GM18951 (cell line): Measurements from ENCODE around the gene ACSM5.

ENCODE experiments used
- POLR2A ChIP-seq: IDR thresholded peaks from 4 replicates; pipeline ENCODE4 v1.6.1; 2011; ENCODE audit warnings: mild to moderate bottlenecking; ENCODE audit not compliant: insufficient read length, insufficient read depth; ENCODE audit errors: extremely low read depth
- in situ Hi-C: fragments of 300-500 bp; cut with MboI; formaldehyde crosslinking; loops from one replicate; pipeline ENCODE4 v1.12.0; 2022; ENCODE audit warnings: low sequenced_read_pairs, mixed read lengths, inconsistent platforms; ENCODE audit not compliant: unreplicated experiment

ACSM5 gene

DNA sequence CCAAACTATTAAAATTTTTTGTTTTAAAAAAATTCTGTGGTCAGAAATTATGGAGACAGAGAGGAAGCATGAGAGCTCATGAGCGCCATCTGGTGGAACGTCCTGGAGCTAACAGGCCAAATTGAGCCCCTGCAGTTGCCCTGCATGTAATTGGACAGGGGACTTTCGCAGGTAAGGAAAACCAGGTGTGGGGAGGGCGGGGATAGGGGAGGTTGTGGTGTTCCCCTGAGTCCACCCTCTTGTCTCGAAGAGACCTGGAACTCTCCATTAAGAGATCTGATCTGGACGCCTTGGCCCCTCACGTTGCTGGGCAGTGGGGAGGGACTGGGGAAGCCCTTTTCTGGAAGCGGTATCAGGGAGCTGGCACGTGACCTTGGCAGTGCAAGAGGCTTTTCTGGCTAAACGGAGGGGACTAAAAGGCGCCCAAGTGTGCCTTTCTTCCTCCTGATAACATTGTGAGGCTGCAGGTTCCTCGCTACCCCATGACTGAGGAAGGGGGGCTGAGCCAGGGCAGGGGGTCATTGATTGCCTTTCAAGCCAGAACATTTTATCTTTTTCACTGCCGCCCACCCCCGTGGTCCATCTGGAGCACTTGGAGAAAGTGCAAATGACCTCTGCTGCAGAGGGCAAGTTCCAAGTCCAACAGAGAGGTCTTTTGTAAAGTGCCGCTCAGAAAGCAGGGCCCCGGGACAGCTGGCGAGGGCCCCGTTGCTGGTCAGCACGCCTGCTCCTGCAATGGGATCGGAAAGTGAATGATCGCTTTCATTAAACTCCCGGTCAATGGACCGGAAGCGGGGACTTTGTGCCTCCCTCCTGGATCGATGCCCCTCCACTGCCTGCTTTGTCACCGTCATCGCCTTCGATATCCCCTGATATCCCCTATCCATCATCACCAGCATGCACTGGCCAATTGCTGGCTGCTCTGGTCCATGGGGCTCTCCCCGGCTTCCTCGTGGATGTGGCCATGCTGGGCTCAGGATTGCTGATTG lies 23.2 kb upstream of the ACSM5 start:
- TF ChIP-seq POLR2A = no peak
- in situ Hi-C loops = loop anchor here (25.0 kb wide), 1 partner anchor 474 kb away; no protein-coding TSS in a partner anchor

DNA sequence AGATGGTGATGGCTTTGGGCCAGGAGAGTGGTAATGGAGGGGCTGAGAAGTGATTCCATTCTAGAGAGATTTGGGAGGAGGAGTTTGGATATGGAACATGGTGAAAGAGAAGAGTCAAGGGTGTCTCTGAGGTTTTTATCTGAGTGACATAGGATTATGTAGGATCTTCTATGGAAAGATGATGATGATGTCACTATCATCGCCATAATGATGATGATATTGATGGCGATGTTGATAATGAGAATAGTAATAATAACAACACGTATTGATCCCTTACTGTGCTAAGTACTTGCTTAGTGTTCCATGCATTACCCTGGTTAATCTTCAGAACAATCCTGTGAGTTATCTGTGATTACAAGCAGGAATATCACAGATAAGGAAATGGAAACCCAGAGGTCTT lies 21.4 kb upstream of the ACSM5 start:
- in situ Hi-C loops = loop anchor here (25.0 kb wide), 1 partner anchor 476 kb away; no protein-coding TSS in a partner anchor
- TF ChIP-seq POLR2A = no peak

DNA sequence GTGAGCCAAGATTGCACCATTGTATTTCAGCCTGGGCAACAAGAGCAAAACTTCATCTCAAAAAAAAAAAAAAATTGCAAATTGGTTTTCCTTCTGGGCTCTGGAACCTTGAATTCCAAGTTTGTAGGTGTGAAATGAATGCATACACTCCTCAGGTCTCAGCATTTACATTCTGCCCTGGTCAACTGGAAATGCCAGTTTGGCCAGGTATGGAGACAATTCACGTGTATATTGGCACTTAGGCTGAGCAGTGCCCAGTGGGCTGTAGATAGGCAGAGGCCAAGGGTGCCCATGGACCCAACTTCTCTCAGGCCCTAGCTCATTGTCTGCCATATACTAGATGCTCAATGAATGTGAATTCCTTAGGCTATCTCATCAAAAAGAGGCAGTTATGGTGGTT lies 20.5 kb upstream of the ACSM5 start:
- in situ Hi-C loops = loop anchor here (25.0 kb wide), 1 partner anchor 477 kb away; no protein-coding TSS in a partner anchor
- no peak for TF ChIP-seq POLR2A

DNA sequence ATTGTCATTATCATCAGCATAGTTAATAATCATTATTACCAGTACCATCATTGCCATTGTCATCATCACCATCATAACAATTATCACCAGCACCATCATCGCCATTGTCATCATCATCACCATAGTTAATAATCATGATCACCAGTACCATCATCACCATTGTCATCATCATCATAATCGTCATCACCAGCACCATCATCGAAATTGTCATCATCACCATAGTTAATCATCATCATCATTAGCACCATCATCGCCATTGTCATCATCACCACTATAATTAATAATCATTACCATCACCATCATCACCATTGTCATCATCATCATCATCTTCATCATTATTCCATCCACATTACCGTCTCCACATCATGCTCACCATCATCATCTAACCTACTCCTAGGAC lies 18.3 kb upstream of the ACSM5 start:
- TF ChIP-seq POLR2A = no peak
- in situ Hi-C loops = loop anchor here (25.0 kb wide), 1 partner anchor 479 kb away; no protein-coding TSS in a partner anchor

DNA sequence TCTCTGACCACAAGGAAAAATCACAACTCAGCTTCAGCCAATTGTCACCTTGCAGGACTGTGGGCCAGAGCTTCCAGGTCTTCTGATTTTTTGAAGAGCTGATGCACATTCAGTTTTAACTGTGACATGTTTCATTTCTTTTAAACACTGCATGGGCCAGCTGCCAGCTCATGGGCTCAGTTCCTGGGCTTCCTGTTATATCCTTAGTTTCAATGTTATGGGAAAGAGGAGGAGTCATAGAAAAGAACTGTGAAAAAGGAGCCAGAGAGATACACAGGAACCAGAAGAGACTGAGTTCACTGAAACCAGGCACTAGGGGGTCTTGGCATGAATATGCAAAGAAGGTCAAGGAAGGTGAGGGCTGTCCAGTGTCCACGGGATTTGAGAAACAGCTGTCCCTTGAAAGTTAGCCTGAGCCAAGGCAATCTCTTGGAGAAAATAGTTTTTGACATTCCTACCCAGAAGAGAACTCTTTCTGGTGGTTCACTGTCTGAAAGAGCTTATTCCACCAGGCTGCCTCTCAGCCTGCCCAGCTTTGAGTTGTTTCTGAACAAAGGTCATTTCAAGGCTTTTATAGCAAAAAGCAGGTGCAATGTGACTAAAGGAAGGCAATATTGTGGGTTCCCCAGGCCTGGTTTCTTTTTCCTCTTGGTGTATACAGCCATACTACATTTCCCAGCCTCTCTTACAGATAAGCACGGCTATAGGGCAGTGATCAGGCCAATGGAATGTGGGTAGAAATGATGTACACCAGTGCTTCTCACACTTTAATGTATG lies 15.3 kb upstream of the ACSM5 start:
- in situ Hi-C loops = loop anchor here (25.0 kb wide), 1 partner anchor 482 kb away; no protein-coding TSS in a partner anchor
- no peak for TF ChIP-seq POLR2A

DNA sequence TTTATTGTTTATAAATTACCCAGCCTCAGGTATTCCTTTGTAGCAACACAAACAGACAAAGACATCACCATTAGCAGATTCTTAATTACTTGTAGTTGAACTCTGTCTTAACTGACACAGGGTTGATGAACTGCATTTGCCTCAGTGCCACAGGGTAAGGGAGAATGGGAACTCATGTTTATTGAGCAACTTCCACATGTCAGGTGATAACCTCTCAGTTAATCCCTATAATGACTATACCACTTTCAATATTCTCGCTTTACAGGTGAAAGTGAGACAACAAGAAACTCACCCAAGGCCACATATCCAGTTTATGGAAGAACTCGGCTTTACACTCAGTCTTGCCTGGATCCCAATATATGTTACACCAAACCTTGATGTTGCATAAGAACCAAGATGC lies 13.4 kb upstream of the ACSM5 start:
- in situ Hi-C loops = loop anchor here (25.0 kb wide), 1 partner anchor 484 kb away; no protein-coding TSS in a partner anchor
- TF ChIP-seq POLR2A = no peak

DNA sequence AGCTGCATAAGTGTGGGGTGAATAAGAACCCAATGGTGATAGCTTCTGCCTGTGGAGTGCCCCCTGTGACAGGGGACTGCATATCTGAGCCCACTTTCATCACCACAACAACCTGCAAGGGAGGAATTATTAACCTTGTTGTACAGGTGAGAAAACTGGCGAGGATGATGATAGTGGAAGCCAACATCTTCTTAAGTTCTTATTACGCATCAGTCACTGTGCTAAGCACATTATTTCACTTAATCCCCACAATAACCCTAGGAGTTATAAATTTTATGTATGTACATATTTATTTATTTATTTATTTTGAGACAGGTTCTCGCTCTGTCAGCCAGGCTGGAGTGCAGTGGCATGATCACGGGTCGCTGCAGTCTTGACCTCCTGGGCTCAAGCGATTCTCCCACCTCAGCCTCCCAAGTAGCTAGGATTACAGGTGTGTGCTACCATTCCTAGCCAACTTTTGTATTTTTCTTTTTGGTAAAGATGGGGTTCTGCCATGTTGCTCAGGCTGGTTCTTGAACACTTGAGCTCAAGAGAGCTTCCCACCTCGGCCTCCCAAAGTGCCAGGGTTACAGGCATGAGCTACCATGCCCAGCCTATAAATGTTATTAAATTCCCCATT lies 12.4 kb upstream of the ACSM5 start:
- in situ Hi-C loops = loop anchor here (25.0 kb wide), 1 partner anchor 485 kb away; no protein-coding TSS in a partner anchor
- no peak for TF ChIP-seq POLR2A

DNA sequence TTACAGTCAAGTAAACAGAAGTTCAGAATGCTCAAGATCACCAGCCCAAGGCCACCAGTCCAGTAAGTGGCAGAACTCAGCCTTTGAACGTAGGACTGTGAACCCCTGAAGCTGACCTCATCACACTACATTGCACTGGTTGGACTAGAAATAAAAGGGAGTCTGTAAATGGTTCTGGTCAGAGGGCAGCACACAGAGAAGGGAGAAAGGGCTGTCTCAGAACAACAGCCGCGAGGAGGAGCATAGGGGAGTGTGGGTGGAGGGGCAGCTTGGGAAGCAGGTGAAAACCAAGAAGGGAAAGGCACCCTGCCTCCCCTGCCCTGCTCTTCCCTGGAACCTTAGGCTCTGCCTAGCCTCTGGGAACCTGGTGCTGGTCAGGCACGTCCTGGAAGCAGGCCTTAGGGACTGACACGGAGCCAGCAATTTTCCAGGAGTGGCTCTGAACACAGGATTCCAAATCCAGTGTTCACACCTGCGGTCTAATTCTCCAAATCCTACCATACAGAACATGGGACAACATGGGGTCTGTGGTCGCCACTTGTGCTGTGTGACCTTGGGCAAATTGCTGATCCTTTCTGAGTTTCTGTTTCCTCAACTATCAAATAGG lies 11.8 kb upstream of the ACSM5 start:
- no peak for TF ChIP-seq POLR2A
- in situ Hi-C loops = loop anchor here (25.0 kb wide), 1 partner anchor 485 kb away; no protein-coding TSS in a partner anchor

DNA sequence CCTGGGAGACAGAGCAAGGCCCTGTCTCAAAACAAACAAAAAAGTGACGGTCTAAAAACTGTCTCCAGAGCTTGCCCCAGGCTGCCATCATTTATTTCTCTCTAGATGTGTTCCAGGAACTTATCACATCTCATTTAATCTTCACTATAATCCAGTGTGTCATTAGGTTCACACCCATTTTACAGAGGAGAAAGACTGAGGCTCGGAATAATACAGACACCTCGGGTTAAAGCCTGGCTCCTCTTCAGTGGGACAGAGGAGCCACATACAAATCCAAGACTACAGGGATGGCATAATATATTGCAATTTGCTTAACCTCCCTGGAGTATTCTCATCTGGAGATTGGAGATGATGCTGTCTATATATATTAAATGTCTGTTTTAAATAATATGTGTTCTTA lies 10.7 kb upstream of the ACSM5 start:
- in situ Hi-C loops = loop anchor here (25.0 kb wide), 1 partner anchor 486 kb away; no protein-coding TSS in a partner anchor
- no peak for TF ChIP-seq POLR2A

DNA sequence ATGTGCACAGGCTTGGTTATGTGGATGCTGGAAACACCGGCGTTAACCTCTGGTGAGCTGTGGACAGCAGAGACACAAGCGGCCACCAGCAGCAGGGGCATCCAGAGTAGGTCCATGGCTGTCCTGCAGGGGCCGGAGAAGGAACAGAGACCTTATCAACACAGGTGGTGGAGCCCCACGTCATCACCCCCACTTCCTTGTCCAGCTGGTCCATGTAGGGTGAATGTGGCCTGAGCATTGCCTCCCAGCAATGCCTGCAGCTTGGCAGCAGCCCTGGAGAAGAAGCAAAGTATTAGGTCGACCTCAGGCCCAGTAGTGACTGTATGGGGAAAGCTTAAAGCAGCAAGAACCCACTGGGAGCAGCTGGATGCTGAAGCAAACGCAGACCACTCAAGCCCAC lies 10.1 kb upstream of the ACSM5 start:
- in situ Hi-C loops = loop anchor here (25.0 kb wide), 1 partner anchor 487 kb away; no protein-coding TSS in a partner anchor
- no peak for TF ChIP-seq POLR2A

DNA sequence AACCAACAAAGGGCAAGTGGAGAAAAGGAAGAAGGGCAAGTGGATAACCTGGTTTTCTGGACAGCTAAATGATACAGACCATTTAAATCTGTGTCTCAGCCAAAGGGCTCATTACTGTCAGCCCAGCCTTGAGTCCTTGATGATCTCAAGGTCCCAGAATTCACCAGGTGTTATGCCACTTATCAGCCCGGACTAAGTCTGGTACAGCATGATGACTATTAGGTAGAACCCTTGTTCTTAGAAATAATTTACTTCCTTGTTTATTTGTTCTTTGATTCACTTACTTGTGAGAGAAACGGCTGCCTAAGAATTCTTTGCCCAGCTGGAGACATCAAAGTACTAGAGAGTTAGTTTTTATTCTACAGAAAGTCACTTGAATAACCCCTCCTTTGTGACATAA lies 8.3 kb upstream of the ACSM5 start:
- in situ Hi-C loops = no loop called here
- TF ChIP-seq POLR2A = no peak

DNA sequence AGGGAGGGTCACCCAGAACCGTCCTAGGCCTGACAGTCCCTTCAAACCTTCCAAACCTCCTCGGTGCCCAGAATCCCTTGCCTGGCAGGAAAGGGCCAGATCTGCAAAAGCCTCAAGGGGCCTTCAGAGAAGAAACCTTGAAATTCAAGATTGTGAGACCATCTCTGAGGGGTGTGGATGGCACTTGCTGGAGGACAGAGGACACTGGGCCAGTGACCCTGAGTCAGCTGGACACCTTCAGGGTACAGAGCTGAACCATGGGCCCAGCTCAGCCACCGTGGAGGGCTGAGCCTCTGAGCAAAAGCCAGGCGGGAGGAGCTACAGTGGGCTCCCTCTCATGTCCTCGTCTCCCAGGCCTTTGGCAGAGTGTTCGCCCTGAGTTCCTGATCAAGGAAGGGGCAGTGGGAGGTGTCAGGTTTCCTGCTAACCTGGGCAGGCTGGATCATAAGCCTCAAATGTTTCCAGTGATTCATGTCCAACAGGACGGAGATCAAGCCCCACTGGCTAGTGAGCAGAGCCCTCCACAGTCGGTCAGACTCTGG lies 7.8 kb upstream of the ACSM5 start:
- in situ Hi-C loops = no loop called here
- TF ChIP-seq POLR2A = no peak
